ENCODE measurements around the gene IMPACT. TPM values are rescaled to one million over a fixed set of nuclear protein-coding genes. Genes with fewer than 3 reads are reported as not detected.

The IMPACT gene
- total RNA-seq, 2 donors from 2014 or later, result 44.0 to 59.2 TPM

- no peaks in the 10 kb centered on the region for H3K36me3 ChIP-seq (ENCODE audit: control insufficient read depth, insufficient read depth, low read length)
- H3K27ac ChIP-seq (ENCODE audit: low read depth, low read length), result no peak overlapping the region
- H3K4me1 ChIP-seq (ENCODE audit: control insufficient read depth, insufficient read depth, low read length), result no peaks in the 10 kb centered on the region
- Mint-ChIP-seq H3K9me3 (peaks cover 9% of the 10 kb centered on the region), H3K4me3 (no peak overlapping the region), H3K27me3 (ENCODE audit: insufficient read depth) (no peaks in the 10 kb centered on the region), H3K4me1 (no peaks in the 10 kb centered on the region), H3K36me3 (ENCODE audit: low read depth) (peaks cover 10% of the 10 kb centered on the region), H3K27ac (no peak overlapping the region)
- H3K9ac ChIP-seq (ENCODE audit: extremely low read depth, low read length, poor library complexity, severe bottlenecking), result no peak overlapping the region
- no peaks in the 10 kb centered on the region for H3K9me3 ChIP-seq (ENCODE audit: control insufficient read depth, low read length)
- no peak for TF ChIP-seq CTCF (conservative IDR thresholded peaks at IDR 0.05)
- no peak for DNase-seq
- H3K27me3 ChIP-seq (ENCODE audit: control insufficient read depth, insufficient read depth, low read length, poor library complexity, severe bottlenecking), result no peaks in the 10 kb centered on the region
- 92 to 94% methylated on average over 4 of the region's 4 CpGs for WGBS, 2 experiments (ENCODE audit: insufficient coverage in 1 of 2, insufficient read length in 1 of 2)
- H3K4me3 ChIP-seq (ENCODE audit: low read length), result no peak overlapping the region
Measured at GRCh38 chr18:24459772-24460171, 33.3 kb downstream of the IMPACT start.

- H3K4me3 ChIP-seq (ENCODE audit: low read length), result no peak within 1 kb of the TSS
- no peaks in the 10 kb centered on the region for H3K36me3 ChIP-seq (ENCODE audit: control insufficient read depth, insufficient read depth, low read length)
- Mint-ChIP-seq H3K27me3 (ENCODE audit: insufficient read depth) (no peaks in the 10 kb centered on the region), H3K4me1 (no peaks in the 10 kb centered on the region), H3K27ac (no peak within 1 kb of the TSS), H3K4me3 (no peak within 1 kb of the TSS), H3K9me3 (peaks cover 9% of the 10 kb centered on the region), H3K36me3 (ENCODE audit: low read depth) (peaks cover 6% of the 10 kb centered on the region)
- TF ChIP-seq CTCF (conservative IDR thresholded peaks at IDR 0.05), result no peak
- no peak within 1 kb of the TSS for H3K9ac ChIP-seq (ENCODE audit: extremely low read depth, low read length, poor library complexity, severe bottlenecking)
- H3K27me3 ChIP-seq (ENCODE audit: control insufficient read depth, insufficient read depth, low read length, poor library complexity, severe bottlenecking), result no peaks in the 10 kb centered on the region
- H3K4me1 ChIP-seq (ENCODE audit: control insufficient read depth, insufficient read depth, low read length), result no peaks in the 10 kb centered on the region
- H3K27ac ChIP-seq (ENCODE audit: low read depth, low read length), result no peak within 1 kb of the TSS
- H3K9me3 ChIP-seq (ENCODE audit: control insufficient read depth, low read length), result no peaks in the 10 kb centered on the region
- no peak for DNase-seq
- 88 to 100% methylated on average over 1 of the region's 1 CpG for WGBS, 2 experiments (ENCODE audit: insufficient coverage in 1 of 2, insufficient read length in 1 of 2)
Measured at GRCh38 chr18:24460388-24460787, 33.9 kb downstream of the IMPACT start, which contains the start of gene HRH4. TSS of gene HRH4 (plus strand) at chr18:24460637. CDS start at chr18:24460729, 92 bp downstream.

GRCh38 chr18:24461996-24462395, 35.5 kb downstream of the IMPACT start:
- Histone ChIP-seq H3K4me3 (ENCODE audit: low read length) (no peak overlapping the region), H3K4me1 (ENCODE audit: control insufficient read depth, insufficient read depth, low read length) (no peaks in the 10 kb centered on the region), H3K36me3 (ENCODE audit: control insufficient read depth, insufficient read depth, low read length) (no peaks in the 10 kb centered on the region), H3K27ac (ENCODE audit: low read depth, low read length) (no peak overlapping the region), H3K27me3 (ENCODE audit: control insufficient read depth, insufficient read depth, low read length, poor library complexity, severe bottlenecking) (no peaks in the 10 kb centered on the region), H3K9me3 (ENCODE audit: control insufficient read depth, low read length) (no peaks in the 10 kb centered on the region), H3K9ac (ENCODE audit: extremely low read depth, low read length, poor library complexity, severe bottlenecking) (no peak overlapping the region)
- no peaks in the 10 kb centered on the region for H3K27me3 Mint-ChIP-seq (ENCODE audit: insufficient read depth)
- peaks cover 6% of the 10 kb centered on the region for H3K9me3 Mint-ChIP-seq
- TF ChIP-seq CTCF (conservative IDR thresholded peaks at IDR 0.05), result no peak
- no peak overlapping the region for H3K4me3 Mint-ChIP-seq
- peaks cover 6% of the 10 kb centered on the region for H3K36me3 Mint-ChIP-seq (ENCODE audit: low read depth)
- 96% methylated on average over 8 of the region's 8 CpGs for WGBS, 2 experiments (ENCODE audit: insufficient coverage in 1 of 2, insufficient read length in 1 of 2)
- DNase-seq, result no peak
- no peaks in the 10 kb centered on the region for H3K4me1 Mint-ChIP-seq
- H3K27ac Mint-ChIP-seq, result no peak overlapping the region
